Measurements from ENCODE around the gene FIG4. TPM values are rescaled to one million over a fixed set of nuclear protein-coding genes. Genes with fewer than 3 reads are reported as not detected.

Gene FIG4
- total RNA-seq, 4 donors from 2014 or later = 7.9 to 17.5 (median 11.7) TPM

GRCh38 chr6:109834131-109834530 is 143.0 kb downstream of the FIG4 start:
- no peak for DNase-seq (ENCODE audit: low spot score in 2 of 2)
- TF ChIP-seq EP300 (IDR thresholded peaks at IDR 0.05) (no peak), POLR2A (IDR thresholded peaks at IDR 0.05) (no peak), POLR2AphosphoS5 (IDR thresholded peaks at IDR 0.05) (no peak), CTCF (IDR thresholded peaks at IDR 0.05) (no peak)
- 19% methylated on average over 3 of the region's 3 CpGs for WGBS

DNA sequence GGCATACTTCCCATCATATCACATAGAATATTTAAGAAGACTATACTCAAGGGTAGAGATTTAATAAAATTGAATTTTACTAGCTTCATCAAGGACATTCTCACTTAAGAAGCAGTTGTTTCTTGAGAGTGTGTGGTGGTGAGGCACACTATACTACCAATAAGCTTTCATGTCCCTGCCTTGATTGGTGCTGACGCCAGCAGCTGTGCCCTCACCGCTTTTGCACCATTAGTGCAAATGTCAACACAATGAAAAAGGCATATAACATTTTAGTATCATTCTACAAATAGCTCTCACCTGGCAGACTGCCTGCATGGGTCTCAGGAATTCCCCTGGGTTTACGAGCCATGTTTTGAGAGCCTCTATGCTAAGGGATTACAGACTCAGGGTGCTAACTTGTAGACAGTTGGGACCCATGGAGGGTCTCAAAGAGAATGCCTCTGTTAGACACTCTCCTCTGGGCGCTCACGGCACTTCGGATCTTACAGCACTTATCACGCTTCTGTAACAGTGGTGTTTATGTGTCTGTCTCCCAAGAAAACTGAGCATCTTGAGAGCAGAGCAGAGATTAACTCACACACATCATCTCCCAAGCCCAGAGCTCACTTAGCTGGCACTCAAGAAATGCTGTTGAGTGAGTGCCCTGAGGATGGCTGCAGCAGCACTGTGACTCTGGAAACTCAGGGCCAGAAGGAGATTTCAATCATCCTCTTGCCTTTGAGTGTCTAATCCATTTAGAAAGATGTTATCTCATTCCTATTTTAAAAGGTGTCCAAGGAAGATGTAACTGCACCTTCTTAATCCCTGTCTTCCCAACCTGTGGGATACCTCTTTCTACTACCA is 143.7 kb downstream of the FIG4 start:
- H3K27me3 ChIP-seq = no peaks in the 10 kb centered on the region
- no peak overlapping the region for H3K27ac ChIP-seq
- no peak for DNase-seq (ENCODE audit: low spot score in 2 of 2)
- no peaks in the 10 kb centered on the region for H3K4me1 ChIP-seq
- H3K9me3 ChIP-seq = peaks cover 5% of the 10 kb centered on the region
- no peak overlapping the region for H3K4me3 ChIP-seq
- WGBS = 55% methylated on average over 4 of the region's 7 CpGs
- no peaks in the 10 kb centered on the region for H3K36me3 ChIP-seq
- TF ChIP-seq POLR2AphosphoS5 (IDR thresholded peaks at IDR 0.05) = no peak
- TF ChIP-seq EP300 (IDR thresholded peaks at IDR 0.05) = no peak
- no peak for TF ChIP-seq CTCF (IDR thresholded peaks at IDR 0.05)
- no peak for TF ChIP-seq POLR2A (IDR thresholded peaks at IDR 0.05)

More at GRCh38 chr6:109834131-109834530, 143.0 kb downstream of the FIG4 start:
- H3K4me3 ChIP-seq = no peak overlapping the region
- H3K9me3 ChIP-seq = peaks cover 5% of the 10 kb centered on the region
- H3K27me3 ChIP-seq = no peaks in the 10 kb centered on the region
- no peak overlapping the region for H3K27ac ChIP-seq
- peaks cover 4% of the 10 kb centered on the region for H3K36me3 ChIP-seq
- no peaks in the 10 kb centered on the region for H3K4me1 ChIP-seq

DNA sequence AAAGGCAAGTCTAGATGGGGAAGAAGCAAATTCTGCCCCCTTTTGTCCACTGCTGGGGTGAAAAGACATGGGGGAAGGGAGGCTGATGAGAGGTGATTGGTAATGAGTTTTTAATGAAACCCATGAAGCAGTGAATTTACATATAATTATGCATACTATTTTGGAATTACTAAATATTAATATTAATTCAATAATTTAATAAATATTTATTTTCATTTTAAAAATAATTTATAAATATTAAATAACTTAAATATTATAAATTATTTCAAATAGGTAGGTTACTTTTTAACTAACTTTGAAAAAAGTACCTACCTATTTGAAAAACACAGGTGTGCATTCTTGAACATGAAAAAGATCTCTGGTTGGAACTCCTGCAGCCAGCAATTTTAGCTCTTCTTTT is 148.9 kb downstream of the FIG4 start:
- H3K9me3 ChIP-seq = no peaks in the 10 kb centered on the region
- no peak for DNase-seq (ENCODE audit: low spot score in 2 of 2)
- no peaks in the 10 kb centered on the region for H3K36me3 ChIP-seq
- H3K27ac ChIP-seq = no peak overlapping the region
- H3K4me3 ChIP-seq = no peak overlapping the region
- no peaks in the 10 kb centered on the region for H3K4me1 ChIP-seq
- no peak for TF ChIP-seq CTCF (IDR thresholded peaks at IDR 0.05)
- no peak for TF ChIP-seq POLR2AphosphoS5 (IDR thresholded peaks at IDR 0.05)
- TF ChIP-seq POLR2A (IDR thresholded peaks at IDR 0.05) = no peak
- no peak for TF ChIP-seq EP300 (IDR thresholded peaks at IDR 0.05)
- no peaks in the 10 kb centered on the region for H3K27me3 ChIP-seq

DNA sequence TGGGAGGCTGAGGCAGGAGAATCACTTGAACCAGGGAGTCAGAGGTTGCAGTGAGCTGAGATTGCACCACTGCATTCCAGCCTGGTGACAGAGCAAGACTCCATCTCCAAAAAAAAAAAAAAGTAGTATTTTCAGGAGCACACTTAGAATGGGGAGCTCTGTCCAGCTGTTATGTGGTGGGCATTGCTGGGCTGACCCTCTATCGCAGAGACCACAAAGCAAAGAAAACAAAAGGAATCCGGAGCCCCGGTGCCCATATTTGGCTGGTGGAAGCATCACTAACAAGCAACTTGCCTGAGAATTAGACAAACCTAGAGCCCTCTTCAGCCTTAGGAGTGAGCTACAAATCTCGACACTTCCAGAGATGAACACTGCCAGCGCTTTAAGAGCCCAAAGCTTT is 149.7 kb downstream of the FIG4 start:
- no peaks in the 10 kb centered on the region for H3K27me3 ChIP-seq
- no peaks in the 10 kb centered on the region for H3K9me3 ChIP-seq
- no peaks in the 10 kb centered on the region for H3K36me3 ChIP-seq
- TF ChIP-seq EP300 (IDR thresholded peaks at IDR 0.05) (no peak), POLR2A (IDR thresholded peaks at IDR 0.05) (no peak), POLR2AphosphoS5 (IDR thresholded peaks at IDR 0.05) (no peak), CTCF (IDR thresholded peaks at IDR 0.05) (no peak)
- H3K4me3 ChIP-seq = no peak overlapping the region
- H3K27ac ChIP-seq = no peak overlapping the region
- no peak for DNase-seq (ENCODE audit: low spot score in 2 of 2)
- H3K4me1 ChIP-seq = no peaks in the 10 kb centered on the region
- WGBS = 93% methylated on average over 5 of the region's 5 CpGs

GRCh38 chr6:109841869-109842268 is 150.8 kb downstream of the FIG4 start:
- Histone ChIP-seq H3K27ac (no peak overlapping the region), H3K36me3 (no peaks in the 10 kb centered on the region), H3K4me1 (no peaks in the 10 kb centered on the region), H3K4me3 (no peak overlapping the region), H3K9me3 (no peaks in the 10 kb centered on the region), H3K27me3 (no peaks in the 10 kb centered on the region)
- no peak for DNase-seq (ENCODE audit: low spot score in 2 of 2)
- TF ChIP-seq POLR2AphosphoS5 (IDR thresholded peaks at IDR 0.05) = no peak
- no peak for TF ChIP-seq POLR2A (IDR thresholded peaks at IDR 0.05)
- no peak for TF ChIP-seq EP300 (IDR thresholded peaks at IDR 0.05)
- TF ChIP-seq CTCF (IDR thresholded peaks at IDR 0.05) = no peak
- WGBS = 91% methylated on average over 3 of the region's 3 CpGs
